HG03108 (cell line): Measurements from ENCODE around the gene GADL1.

Experiments used
- ATAC-seq: cut with Tn5 transposase; IDR thresholded peaks from one replicate; pipeline ENCODE4 v1.9.1; 2021; ENCODE audit warnings: moderate library complexity; ENCODE audit not compliant: unreplicated experiment

Gene GADL1

DNA sequence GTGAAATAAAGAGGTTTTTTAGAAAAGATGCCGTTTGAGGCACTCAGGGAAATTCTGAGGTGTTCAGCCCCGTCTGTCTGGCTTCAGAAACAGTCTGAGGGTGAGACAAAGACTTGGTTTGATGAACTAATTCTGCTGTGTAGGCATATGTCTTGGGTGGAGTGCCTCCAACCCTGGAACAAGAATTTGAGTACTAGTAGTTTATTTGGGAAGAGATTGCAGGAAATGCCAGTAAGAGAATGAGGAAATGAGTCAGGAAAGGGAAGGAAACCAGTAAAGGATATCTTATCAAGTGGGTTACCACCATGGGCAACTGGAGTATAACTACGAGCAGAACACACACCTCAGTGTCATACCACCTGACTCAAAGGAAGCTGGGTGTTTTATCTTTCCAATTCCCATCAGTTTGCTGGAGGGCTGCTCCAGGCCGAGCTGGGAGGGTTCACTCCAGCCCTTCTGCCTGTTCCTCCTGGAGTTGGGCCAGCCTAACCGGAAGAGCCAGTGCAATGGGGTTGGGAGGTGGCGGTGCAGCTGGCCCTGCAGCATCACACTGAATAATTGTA lies 212.7 kb downstream of the GADL1 start:
- ATAC-seq: no peak

DNA sequence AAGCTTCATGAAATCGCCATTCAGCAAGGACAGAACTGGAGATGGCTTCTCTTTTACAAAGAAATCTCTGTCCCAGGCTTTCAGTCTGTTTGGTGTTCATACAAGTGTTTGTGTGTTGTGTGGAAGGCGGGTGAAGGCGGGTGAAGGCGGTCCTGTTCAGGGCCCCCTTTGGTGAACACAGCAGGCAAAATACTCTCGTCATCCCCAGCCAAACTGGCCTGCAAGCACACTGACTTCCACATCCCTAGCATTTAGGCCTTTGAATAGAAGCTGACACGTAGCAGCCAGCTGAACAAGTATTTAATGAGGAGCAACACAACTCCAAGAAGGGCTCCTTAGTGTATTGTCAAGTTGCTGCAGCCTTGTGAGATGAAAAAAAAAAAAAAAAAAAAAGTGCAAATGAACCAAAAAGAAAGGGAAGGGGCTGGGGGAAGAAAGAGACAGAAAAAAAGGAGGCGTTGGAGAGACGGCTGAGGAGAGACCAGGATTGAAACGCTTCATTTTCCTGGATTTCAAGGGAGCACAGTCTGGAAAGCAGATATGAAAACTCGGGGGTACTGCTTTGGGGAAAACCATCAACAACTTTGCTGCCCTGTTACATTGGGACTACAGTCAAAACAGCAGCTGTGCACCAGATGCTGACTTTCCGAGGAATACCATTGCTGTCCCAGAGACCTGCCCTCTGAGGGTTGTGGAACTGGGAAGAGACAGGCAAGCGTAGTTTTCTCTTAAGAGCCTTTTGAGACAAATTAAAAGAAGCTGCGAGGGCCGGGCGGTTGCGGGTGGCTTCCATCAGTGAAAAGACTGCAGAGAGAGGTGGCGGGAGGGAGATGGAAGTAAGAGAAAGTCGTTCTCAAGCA lies 213.4 kb downstream of the GADL1 start:
- no peak for ATAC-seq

GRCh38 chr3:30679045-30679444 lies 215.4 kb downstream of the GADL1 start:
- no peak for ATAC-seq

DNA sequence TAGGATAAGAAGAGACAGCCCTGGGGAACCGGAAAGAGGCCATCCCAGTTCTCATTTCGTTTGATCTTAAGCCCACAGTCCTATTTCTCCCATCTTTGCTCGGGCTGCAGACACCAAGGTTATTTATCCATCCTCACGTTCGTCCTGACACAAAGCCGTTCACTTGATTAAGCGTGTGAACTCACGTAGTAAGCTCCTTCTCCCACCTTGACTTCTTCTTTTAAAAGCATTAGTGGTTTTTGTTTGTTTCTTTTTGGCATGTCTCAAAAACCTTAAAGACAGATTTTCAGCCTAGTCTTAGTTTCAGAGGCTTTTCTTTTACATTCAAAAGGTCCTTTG lies 217.1 kb downstream of the GADL1 start:
- no peak for ATAC-seq

DNA sequence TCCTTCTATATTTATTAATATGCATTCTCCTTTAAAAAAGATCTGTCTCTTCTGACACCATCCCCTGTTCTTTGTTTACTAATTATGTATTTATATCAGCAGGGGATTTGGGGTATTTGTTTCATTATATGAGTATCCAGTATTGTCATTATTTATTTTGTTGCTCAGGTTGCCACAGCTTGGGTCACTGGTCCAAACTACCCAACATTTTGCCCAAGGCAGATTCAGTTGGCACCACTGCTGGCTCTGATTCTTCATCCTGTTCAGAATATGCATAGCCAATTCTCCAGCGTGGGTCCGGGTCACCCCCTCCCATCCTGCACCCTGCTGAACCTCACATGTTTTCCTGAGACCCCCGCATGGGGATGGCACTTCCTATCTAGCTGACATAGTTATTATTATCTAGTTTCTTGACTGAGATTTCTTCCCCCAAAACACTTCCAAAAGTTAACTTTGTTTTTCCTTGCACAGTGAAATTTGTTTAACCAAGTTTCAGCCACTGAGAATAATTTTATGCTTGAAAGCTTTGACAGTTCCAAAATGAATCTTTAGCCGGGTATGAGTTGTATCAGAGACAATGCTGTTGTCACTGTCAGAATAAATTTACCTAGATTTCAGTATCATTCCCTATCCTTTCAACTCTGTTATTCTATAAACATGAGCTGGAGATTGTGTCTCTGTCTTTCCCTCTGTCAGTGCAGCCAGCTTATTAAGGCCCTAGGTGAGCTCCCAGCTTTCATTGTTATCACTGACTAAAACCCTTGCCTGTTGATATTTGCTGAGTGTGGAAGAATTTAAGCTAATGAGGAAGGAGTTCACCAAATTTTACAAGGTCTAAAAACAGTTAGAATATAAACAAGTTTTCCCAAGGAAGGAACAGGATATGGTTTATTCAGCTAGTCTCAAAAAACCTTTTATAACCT lies 217.8 kb downstream of the GADL1 start:
- no peak for ATAC-seq
